Body of pancreas (tissue), 4 donors: ENCODE results near the gene MRPL34.

Experiments
- CTCF ChIP-seq, 7 experiments: fragments of 450-650 bp in 4 of 7; fragments of 200-600 bp in 3 of 7; sonication (generic) in 3 of 7; IDR thresholded peaks; one replicate each; pipeline ENCODE4 v1.5.1; 2016 to 2019; ENCODE audit warnings: antibody characterized with exemption in 7 of 7
- POLR2A ChIP-seq, 3 donors: fragments of 450-650 bp; IDR thresholded peaks; one replicate each; pipeline ENCODE4 v1.6.1; 2016; ENCODE audit warnings: antibody characterized with exemption in 3 of 3, mild to moderate bottlenecking in 2 of 3

GRCh38 chr19:17306285-17306714, 628 bp downstream of the MRPL34 start:
- TF ChIP-seq CTCF (IDR thresholded peaks at IDR 0.05) (no peak), POLR2A (IDR thresholded peaks at IDR 0.05) (no peak)
